HFF-Myc (cell line): ENCODE data around the gene MIF.

Experiments
- DNase-seq: peaks from one replicate; pipeline ENCODE4 v3.0.0-alpha.2; 2011; ENCODE audit warnings: low read depth; ENCODE audit errors: extremely low read depth
- H3K4me3 ChIP-seq: replicated peaks from 2 replicates; pipeline ENCODE4 v1.5.1; 2011; ENCODE audit warnings: low read depth, mild to moderate bottlenecking, control low read depth, low read length
- TF ChIP-seq, protein P1 (sequence below): IDR thresholded peaks from 2 replicates; pipeline ENCODE4 v1.5.1; 2012; ENCODE audit warnings: mild to moderate bottlenecking, low read depth, low read length, control low read depth; ENCODE audit errors: missing control alignments

Gene MIF

GRCh38 chr22:23892706-23893105, 1.5 kb upstream of the MIF start:
- TF ChIP-seq, protein P1, sequence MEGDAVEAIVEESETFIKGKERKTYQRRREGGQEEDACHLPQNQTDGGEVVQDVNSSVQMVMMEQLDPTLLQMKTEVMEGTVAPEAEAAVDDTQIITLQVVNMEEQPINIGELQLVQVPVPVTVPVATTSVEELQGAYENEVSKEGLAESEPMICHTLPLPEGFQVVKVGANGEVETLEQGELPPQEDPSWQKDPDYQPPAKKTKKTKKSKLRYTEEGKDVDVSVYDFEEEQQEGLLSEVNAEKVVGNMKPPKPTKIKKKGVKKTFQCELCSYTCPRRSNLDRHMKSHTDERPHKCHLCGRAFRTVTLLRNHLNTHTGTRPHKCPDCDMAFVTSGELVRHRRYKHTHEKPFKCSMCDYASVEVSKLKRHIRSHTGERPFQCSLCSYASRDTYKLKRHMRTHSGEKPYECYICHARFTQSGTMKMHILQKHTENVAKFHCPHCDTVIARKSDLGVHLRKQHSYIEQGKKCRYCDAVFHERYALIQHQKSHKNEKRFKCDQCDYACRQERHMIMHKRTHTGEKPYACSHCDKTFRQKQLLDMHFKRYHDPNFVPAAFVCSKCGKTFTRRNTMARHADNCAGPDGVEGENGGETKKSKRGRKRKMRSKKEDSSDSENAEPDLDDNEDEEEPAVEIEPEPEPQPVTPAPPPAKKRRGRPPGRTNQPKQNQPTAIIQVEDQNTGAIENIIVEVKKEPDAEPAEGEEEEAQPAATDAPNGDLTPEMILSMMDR: no peak
- no peak overlapping the region for H3K4me3 ChIP-seq
- no peak for DNase-seq

- no peak for DNase-seq
- TF ChIP-seq, protein P1: no peak
Observed at GRCh38 chr22:23893121-23893944, 850 bp upstream of the MIF start.

GRCh38 chr22:23894710-23895598, 771 bp downstream of the MIF start:
- H3K4me3 ChIP-seq: peak overlapping the region; percentile 76
- TF ChIP-seq, protein P1: peak; percentile 18
- DNase-seq: no peak

More at GRCh38 chr22:23893121-23893944, 850 bp upstream of the MIF start:
- H3K4me3 ChIP-seq: peak overlapping the region; percentile 76

DNA sequence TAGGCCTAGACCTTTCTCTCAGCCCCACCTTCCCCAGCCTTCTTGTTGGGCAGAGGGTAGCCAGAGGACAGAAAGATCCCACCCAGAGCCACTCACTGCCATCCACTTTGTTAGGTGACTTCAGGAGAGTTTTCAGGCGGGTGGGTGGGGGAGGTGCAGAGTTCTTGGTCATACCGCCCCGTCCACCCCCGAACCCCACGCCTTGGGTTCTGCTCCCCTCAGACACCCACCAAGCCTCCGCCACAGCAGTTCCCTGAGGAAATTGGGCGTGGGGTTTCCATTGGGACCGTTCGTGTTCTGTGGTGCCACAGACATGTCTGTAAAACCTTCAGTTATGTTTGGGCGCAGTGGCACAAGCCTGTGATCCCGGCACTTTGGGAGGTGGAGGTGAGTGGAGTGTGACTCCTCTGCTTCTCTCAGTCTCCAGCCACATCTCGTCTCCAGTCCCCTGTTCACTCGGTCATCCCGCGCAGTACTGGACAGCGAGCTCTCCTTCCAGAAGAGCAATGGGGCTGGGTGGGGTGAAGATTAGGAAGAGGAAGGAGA, 1.5 kb downstream of the MIF start:
- peak overlapping the region; percentile 76 for H3K4me3 ChIP-seq
- TF ChIP-seq, protein P1: no peak
- DNase-seq: no peak

DNA sequence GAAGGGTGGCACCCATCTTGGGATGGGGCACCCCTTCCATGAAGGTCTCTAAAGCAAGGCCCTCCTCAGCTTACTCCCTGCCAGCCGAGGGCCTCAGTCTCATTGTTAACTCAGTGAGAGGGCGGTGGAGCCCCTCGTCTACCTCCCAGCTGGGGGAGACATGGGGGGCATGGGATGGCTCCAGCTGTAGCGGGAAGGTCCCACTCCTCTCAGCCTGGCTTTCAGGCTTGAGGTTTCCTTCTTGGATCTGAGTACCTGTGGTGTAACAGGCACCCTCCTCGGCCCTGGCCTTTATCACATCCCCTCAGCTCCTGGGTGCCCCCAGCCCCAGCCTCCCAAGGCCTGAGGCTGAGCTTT, 2.0 kb downstream of the MIF start:
- H3K4me3 ChIP-seq: peak overlapping the region; percentile 76
- DNase-seq: no peak

GRCh38 chr22:23896523-23897186, 2.5 kb downstream of the MIF start:
- DNase-seq: no peak
- H3K4me3 ChIP-seq: peak overlapping the region; percentile 76
- TF ChIP-seq, protein P1: no peak

More for the DNA sequence above, 2.0 kb downstream of the MIF start:
- TF ChIP-seq, protein P1: no peak
